ENCODE results near the gene DHRS11. TPM values are rescaled to one million over a fixed set of nuclear protein-coding genes. Genes with fewer than 3 reads are reported as not detected.
"Not testable (repeated sequence)": the region's sequence is repeated elsewhere in the genome, so short reads cannot be mapped to it uniquely, and the experiment has no call there.

DHRS11 gene
- total RNA-seq, 3 donors from 2014 or later = 146 to 295 (median 162) TPM

DNA sequence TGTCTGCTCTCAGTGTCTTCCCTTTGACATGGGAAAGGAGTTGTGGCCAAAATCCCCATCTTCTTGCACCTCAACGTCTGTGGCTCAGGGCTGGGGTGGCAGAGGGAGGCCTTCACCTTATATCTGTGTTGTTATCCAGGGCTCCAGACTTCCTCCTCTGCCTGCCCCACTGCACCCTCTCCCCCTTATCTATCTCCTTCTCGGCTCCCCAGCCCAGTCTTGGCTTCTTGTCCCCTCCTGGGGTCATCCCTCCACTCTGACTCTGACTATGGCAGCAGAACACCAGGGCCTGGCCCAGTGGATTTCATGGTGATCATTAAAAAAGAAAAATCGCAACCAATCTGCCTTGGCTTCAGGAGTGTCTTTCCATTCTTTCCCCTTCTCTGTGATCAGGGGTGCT lies 8.8 kb downstream of the DHRS11 start:
- ATAC-seq (no peak), DNase-seq (no peak)
- TF ChIP-seq, protein P1, sequence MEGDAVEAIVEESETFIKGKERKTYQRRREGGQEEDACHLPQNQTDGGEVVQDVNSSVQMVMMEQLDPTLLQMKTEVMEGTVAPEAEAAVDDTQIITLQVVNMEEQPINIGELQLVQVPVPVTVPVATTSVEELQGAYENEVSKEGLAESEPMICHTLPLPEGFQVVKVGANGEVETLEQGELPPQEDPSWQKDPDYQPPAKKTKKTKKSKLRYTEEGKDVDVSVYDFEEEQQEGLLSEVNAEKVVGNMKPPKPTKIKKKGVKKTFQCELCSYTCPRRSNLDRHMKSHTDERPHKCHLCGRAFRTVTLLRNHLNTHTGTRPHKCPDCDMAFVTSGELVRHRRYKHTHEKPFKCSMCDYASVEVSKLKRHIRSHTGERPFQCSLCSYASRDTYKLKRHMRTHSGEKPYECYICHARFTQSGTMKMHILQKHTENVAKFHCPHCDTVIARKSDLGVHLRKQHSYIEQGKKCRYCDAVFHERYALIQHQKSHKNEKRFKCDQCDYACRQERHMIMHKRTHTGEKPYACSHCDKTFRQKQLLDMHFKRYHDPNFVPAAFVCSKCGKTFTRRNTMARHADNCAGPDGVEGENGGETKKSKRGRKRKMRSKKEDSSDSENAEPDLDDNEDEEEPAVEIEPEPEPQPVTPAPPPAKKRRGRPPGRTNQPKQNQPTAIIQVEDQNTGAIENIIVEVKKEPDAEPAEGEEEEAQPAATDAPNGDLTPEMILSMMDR (IDR thresholded peaks at IDR 0.05) = no peak
- Histone ChIP-seq H3K4me3 (no peak overlapping the region), H3K4me1 (ENCODE audit: low read depth) (peaks cover 47% of the 10 kb centered on the region), H3K9me3 (no peaks in the 10 kb centered on the region), H3K36me3 (ENCODE audit: low read depth) (no peaks in the 10 kb centered on the region)
- intact Hi-C loops (cut with DNase I, micrococcal nuclease) = no loop called here

DNA sequence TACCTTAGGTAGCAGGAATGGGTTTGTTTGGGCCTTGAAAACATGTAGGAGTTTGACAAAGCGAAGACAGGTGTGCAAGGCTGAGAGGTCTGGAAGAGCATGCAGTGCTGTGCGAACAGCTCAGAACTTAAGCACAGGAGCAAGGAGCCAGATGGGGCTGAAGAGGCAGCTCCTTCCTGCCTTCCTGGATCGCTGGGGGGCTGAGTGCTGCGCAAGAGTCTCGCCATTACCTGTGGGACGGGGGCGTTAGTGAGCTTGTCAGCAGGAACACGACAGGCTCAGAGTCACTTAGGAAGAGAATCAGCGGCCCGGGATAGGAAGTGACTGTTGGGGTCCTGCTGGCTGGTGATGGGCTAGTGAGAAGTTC lies 9.2 kb downstream of the DHRS11 start:
- intact Hi-C loops (cut with DNase I, micrococcal nuclease) = no loop called here
- peaks cover 43% of the 10 kb centered on the region for H3K4me1 ChIP-seq (ENCODE audit: low read depth)
- peak overlapping the region; percentile 47 for H3K4me3 ChIP-seq
- H3K36me3 ChIP-seq (ENCODE audit: low read depth) = no peaks in the 10 kb centered on the region
- H3K9me3 ChIP-seq = no peaks in the 10 kb centered on the region
- DNase-seq (no peak), ATAC-seq (peak; percentile 1)
- TF ChIP-seq, protein P1 (IDR thresholded peaks at IDR 0.05) = no peak

DNA sequence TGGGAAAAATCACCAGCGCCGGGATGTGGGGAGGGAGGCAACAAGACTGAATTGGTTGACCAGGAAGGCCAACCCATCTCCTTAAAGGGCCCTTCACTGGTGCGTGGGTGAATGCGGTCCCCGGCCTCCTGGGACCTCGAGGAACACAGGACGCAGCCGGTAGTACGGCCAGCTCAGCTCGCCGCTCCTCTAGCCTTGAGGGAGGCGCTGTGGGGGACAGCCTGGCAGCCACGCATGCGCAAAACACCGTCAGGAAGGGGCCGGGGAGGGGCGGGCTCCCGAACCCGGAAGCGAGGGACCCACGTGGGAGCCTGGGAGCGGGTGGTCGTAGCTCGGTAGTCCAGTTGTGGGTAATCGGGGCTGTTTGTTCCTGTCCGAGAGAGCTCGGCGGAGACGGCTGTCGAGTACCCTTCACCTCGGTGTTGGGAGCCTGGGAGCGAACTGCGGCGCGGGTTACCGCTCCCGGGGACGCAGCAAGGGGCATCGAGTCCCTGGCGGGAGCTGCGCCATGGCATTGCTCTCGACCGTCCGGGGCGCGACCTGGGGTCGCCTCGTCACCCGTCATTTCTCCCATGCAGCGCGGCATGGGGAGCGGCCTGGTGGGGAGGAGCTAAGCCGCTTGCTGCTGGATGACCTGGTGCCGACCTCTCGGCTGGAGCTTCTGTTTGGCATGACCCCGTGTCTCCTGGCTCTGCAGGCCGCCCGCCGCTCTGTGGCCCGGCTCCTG lies 9.8 kb downstream of the DHRS11 start, which contains the start of gene MRM1:
MRM1 (plus strand) TSS at position 281 of the 727 bp plus-strand sequence; CDS start at position 509, 228 bp downstream.
- ATAC-seq = peak; percentile 87
- intact Hi-C loops (cut with DNase I, micrococcal nuclease) = no loop called here

DNA sequence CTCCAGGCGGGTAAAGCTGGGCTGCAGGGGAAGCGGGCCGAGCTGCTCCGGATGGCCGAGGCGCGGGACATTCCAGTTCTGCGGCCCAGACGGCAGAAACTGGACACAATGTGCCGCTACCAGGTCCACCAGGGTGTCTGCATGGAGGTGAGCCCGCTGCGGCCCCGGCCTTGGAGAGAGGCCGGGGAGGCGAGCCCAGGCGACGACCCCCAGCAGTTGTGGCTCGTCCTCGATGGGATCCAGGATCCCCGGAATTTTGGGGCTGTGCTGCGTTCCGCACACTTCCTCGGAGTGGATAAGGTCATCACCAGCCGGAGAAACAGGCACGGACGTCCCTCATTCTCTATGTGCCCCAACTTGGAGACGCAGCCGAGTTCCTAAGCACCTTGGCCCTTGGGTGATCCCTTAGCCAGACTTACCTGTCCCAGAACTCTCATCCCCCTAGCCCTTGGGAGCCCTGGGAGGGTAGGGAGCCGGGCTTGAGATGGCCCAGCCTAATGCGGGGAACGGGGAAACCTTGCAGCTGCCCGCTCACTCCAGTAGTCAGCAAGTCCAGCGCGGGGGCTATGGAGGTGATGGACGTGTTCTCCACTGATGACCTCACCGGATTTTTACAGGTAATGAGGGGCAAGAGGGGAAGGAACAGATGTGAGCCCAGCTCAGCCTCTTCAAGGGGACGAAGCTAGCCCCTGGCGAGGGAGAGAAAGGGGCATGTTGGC lies 10.5 kb downstream of the DHRS11 start:
- ATAC-seq = peak; percentile 32
- Histone ChIP-seq H3K4me3 (peak overlapping the region; percentile 47), H3K36me3 (ENCODE audit: low read depth) (no peaks in the 10 kb centered on the region), H3K4me1 (ENCODE audit: low read depth) (peaks cover 31% of the 10 kb centered on the region), H3K9me3 (no peaks in the 10 kb centered on the region)
- TF ChIP-seq, protein P1 (IDR thresholded peaks at IDR 0.05) = no peak
- intact Hi-C loops (cut with DNase I, micrococcal nuclease) = no loop called here
- DNase-seq = peak; percentile 43 to 59 (median 57)

More for the DNA sequence above, 9.8 kb downstream of the DHRS11 start, which contains the start of gene MRM1:
- peaks cover 38% of the 10 kb centered on the region for H3K4me1 ChIP-seq (ENCODE audit: low read depth)
- H3K4me3 ChIP-seq = peak within 1 kb of the TSS; percentile 47
- TF ChIP-seq, protein P1 (IDR thresholded peaks at IDR 0.05) = no peak
- H3K36me3 ChIP-seq (ENCODE audit: low read depth) = no peaks in the 10 kb centered on the region
- DNase-seq = peak; percentile 94 to 96 (median 96)
- H3K9me3 ChIP-seq = no peaks in the 10 kb centered on the region

DNA sequence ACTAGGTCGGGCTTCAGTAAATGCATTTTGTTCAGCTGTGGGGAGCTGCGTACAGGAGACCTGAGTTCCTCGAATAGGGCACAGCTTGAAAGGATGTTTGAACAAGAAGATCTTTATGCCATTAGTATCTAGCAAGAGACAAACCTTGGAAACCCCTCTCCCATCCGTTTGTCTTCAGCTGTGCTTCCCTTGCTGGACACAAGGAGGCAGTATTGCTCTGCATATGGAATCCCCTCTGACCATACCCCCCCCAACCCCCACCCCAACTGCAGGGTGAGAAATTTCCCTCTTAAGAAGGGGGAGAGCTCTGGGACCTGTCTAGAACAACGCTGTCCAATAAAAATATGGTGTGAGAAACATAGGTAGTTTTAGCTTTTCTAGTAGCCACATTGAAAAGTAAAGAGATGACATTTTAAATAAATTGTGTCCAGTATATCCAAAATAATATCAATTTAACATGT lies 11.3 kb downstream of the DHRS11 start:
- intact Hi-C loops (cut with DNase I, micrococcal nuclease) = no loop called here
- H3K9me3 ChIP-seq = no peaks in the 10 kb centered on the region
- H3K4me3 ChIP-seq = no peak overlapping the region
- H3K4me1 ChIP-seq (ENCODE audit: low read depth) = peaks cover 25% of the 10 kb centered on the region
- peak in 2 of 3 donors; percentile 38 to 75 for DNase-seq
- H3K36me3 ChIP-seq (ENCODE audit: low read depth) = no peaks in the 10 kb centered on the region
- TF ChIP-seq, protein P1 (IDR thresholded peaks at IDR 0.05) = peak; percentile 78
- ATAC-seq = peak; percentile 24

DNA sequence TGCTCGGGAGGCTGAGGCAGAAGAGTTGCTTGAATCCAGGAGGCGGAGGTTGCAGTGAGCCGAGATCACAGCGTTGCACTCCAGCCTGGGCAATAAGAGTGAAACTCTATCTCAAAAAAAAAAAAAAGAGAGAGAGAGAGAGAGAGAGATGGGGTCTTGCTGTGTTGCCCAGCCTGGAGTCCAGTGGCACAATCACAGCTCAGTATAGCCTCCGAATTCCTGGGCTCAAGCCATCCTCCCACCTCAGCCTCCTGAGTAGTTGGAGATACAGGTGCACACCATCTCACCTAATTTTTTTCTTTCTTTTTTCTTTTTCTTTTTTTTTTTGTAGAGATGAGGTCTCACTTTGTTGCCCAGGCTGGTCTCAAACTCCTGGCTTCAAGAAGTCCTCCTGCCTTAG lies 13.3 kb downstream of the DHRS11 start:
- H3K9me3 ChIP-seq; intact Hi-C loops (cut with DNase I, micrococcal nuclease); DNase-seq; ATAC-seq; H3K4me3 ChIP-seq; H3K36me3 ChIP-seq (ENCODE audit: low read depth): not testable (repeated sequence)
- H3K4me1 ChIP-seq (ENCODE audit: low read depth) = peaks cover 22% of the 10 kb centered on the region
